Pericardium fibroblast (primary cell): ENCODE measurements around the gene GAST. TPM values are rescaled to one million over a fixed set of nuclear protein-coding genes. Genes with fewer than 3 reads are reported as not detected.

Experiments used
- total RNA-seq: library from RNA; depleted of rRNA; stranded (reverse); fragments of >200 nt; gene quantifications from 2 replicates; pipeline ENCODE4 v1.2.3, GENCODE V29; 2015

GAST gene, protein sequence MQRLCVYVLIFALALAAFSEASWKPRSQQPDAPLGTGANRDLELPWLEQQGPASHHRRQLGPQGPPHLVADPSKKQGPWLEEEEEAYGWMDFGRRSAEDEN
- not detected in 2 replicates for total RNA-seq

DNA sequence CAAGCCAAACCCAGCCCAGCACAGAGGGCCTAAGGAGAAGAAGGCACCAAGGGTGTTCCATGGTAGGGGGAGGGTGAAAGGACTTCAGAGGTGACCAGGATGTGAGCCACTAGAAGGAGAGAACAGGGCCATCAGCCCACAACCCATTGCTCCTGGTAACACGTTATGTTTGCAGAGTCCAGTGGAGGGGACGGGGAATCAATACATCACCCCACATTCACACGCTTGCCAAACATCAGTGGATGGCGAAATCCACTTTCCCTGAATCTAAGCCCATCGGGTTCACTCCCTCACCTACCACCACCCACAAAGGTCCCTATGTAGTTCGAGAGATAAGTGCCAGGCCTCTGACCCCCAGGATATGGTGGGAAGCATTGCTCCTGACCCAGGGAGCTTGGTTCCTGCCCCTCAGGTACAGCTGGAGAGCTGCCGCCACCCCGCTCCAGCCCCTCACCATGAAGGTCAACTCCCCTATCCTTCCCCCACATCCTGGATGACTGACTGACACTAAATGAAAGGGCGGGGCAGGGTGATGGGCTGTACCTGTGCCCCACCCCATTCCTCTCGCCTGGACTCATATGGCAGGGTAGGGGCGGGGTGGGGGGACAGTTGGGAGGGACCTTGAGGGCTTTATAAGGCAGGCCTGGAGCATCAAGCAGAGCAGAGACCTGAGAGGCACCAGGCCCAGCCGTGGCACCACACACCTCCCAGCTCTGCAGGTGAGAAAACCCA is at the start of gene GAST:
Gene GAST (plus strand): TSS at position 663 of the 732 bp plus-strand sequence. CDS start 3,106 bp downstream, outside the sequence.

DNA sequence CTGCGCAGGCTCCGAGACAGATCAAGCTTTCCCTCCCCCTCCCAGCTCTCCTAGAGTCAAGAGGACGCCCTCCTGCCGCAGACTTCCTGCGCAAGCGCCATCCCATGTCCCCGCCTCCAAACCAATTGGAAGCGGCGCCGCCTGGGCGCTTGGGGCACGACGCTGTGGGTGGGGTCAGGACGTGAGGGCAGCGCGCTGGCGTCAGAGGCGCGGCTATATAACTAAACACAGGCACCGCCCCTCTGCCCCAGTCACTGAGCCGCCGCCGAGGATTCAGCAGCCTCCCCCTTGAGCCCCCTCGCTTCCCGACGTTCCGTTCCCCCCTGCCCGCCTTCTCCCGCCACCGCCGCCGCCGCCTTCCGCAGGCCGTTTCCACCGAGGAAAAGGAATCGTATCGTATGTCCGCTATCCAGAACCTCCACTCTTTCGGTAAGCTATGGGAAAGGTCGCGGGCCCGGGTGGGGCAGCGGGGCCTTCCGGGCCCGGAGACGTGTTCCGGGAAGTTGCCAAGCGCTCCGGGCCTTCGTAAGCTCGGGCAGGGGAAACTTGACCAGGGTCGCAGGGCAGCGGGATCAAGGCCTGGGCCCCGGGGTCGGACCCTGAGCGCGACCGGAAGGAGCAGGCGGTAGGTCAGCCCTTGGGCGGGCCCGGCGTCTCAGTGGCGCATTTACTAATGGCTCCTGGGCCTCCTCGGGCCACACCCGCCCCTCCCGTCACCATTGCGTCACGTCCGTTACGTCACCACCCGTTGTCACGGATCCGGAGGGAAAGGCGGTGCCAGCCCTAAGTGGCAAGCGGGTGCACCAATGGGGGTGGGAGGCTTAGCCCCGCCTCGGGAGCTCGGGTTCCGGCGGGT is 23.3 kb upstream of the GAST start, which contains the start of gene EIF1:
Gene EIF1 (plus strand): TSS at position 245 of the 856 bp plus-strand sequence. CDS start 154 bp downstream, at position 399.

DNA sequence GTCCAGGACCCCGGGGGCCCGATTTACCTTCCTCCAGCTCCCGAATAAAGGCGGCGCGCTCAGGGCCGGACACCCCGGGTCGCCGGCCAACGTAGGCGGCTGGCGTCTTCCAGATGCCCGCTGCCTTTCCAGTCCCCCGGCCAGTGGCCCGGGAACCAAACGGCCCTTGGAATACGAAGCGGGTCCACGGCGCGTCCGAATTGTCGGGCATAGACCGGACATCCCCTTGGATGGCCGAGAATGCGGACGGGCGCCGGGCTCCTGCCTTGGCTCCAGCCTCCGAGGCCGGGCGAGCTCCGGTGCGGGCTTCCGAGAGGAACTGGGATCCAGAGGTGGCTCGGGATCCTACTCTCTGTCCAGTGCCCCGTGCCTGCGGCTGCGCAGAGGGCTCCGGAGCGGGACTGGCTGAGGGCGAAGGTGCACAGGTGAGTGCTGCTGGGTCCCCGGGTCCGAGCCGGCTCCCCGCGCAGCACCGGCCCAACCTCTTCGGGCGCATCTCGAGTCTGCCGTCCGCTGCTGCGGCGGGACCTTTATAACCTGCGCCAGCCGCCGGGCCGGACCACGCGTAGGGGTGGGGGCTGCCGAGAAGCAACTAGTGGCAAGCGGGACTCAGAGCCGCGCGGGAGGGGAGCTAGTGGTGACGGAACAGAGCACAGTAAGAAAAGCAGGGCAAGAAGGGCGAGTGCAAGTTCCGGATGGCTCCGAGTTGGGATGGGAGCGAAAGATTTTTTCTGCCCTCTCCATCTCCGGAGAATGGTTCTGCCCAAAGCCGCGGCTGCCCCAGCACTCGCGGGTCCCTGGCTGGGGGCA is 22.2 kb downstream of the GAST start, which contains the start of gene HAP1:
Gene HAP1 (minus strand): TSS at position 505 of the 810 bp plus-strand sequence. CDS start 9 bp downstream, at position 496.

Other genes with a start within 250 kb of the GAST start
- gene KRT32, start 244.9 kb upstream of the GAST start, total RNA-seq: not detected in 2 replicates
- gene KRT35, start 231.2 kb upstream of the GAST start, total RNA-seq: not detected in 2 replicates
- not detected in 2 replicates for gene KRT36, start 222.4 kb upstream of the GAST start, total RNA-seq
- gene KRT13, start 206.7 kb upstream of the GAST start, total RNA-seq: not detected in 2 replicates
- not detected in 2 replicates for gene KRT15, start 193.4 kb upstream of the GAST start, total RNA-seq
- gene KRT19, start 184.0 kb upstream of the GAST start, total RNA-seq: 33.3 and 57.3 TPM in 2 replicates
- not detected in 2 replicates for gene KRT9, start 140.3 kb upstream of the GAST start, total RNA-seq
- 0.12 and 0.26 TPM in 2 replicates for gene KRT14, start 125.4 kb upstream of the GAST start, total RNA-seq
- 0.17 TPM in 1 of 2 replicates, not detected in the other for gene KRT16, start 99.6 kb upstream of the GAST start, total RNA-seq
- 2.5 TPM in 1 of 2 replicates, not detected in the other for gene KRT17, start 87.8 kb upstream of the GAST start, total RNA-seq
- 111 and 272 TPM in 2 replicates for gene EIF1, start 23.4 kb upstream of the GAST start, total RNA-seq
- gene HAP1, start 22.3 kb downstream of the GAST start, total RNA-seq: not detected in 2 replicates
- 17.4 and 28.9 TPM in 2 replicates for gene JUP, start 74.4 kb downstream of the GAST start, total RNA-seq
- gene P3H4, start 99.6 kb downstream of the GAST start, total RNA-seq: 42.3 and 81.7 TPM in 2 replicates
- 285 and 416 TPM in 2 replicates for gene FKBP10, start 100.7 kb downstream of the GAST start, total RNA-seq
- gene NT5C3B, start 123.9 kb downstream of the GAST start, total RNA-seq: 47.9 and 50.6 TPM in 2 replicates
- 0.23 TPM in 1 of 2 replicates, not detected in the other for gene KLHL10, start 125.5 kb downstream of the GAST start, total RNA-seq
- 11.2 and 14.6 TPM in 2 replicates for gene KLHL11, start 153.1 kb downstream of the GAST start, total RNA-seq
- gene ACLY, start 206.6 kb downstream of the GAST start, total RNA-seq: 147 and 228 TPM in 2 replicates
- gene ODAD4, start 218.3 kb downstream of the GAST start, total RNA-seq: 0.68 and 1.3 TPM in 2 replicates